ENCODE data around the gene SPTSSA. TPM values are rescaled to one million over a fixed set of nuclear protein-coding genes. Genes with fewer than 3 reads are reported as not detected.

The SPTSSA gene
- total RNA-seq, 1 donor from 2014 or later, result 22.1 TPM

DNA sequence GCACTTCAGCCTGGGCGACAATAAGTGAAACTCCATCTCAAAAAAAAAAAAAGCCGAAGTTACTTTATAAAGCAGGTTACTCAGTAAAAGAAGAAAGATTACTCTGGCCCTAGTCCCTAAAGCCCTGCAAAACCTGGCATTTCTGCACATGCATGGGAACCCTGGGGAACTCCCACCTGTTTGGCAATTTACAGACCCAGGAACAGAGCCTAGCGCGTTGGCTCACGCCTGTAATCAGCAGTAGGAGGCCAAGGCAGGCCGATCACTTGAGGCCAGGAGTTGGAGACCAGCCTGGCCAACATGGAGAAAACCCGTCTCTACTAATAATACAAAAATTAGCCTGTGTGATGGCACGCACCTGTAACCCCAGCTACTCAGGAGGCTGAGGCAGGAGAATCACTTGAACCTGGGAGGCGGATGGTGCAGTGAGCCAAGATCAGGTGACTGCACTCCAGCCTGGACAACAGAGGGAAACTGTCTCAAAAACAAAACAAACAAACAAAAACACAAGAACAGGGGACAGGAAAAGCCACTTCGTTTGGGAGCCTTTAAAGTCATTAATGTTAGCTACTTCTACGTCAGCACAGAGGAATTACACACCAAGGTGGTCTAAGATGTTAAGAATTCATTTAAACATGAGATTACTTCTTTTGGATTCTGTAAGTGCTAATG is 34.1 kb upstream of the SPTSSA start:
- Mint-ChIP-seq H3K27me3 (ENCODE audit: unreplicated experiment) (peaks cover 3% of the 10 kb centered on the region), H3K4me1 (ENCODE audit: unreplicated experiment) (peaks cover 14% of the 10 kb centered on the region), H3K9me3 (ENCODE audit: unreplicated experiment) (no peaks in the 10 kb centered on the region), H3K4me3 (ENCODE audit: unreplicated experiment) (no peak overlapping the region), H3K27ac (ENCODE audit: unreplicated experiment) (no peak overlapping the region), H3K36me3 (ENCODE audit: low read depth, unreplicated experiment) (no peaks in the 10 kb centered on the region)
- TF ChIP-seq, protein P1, sequence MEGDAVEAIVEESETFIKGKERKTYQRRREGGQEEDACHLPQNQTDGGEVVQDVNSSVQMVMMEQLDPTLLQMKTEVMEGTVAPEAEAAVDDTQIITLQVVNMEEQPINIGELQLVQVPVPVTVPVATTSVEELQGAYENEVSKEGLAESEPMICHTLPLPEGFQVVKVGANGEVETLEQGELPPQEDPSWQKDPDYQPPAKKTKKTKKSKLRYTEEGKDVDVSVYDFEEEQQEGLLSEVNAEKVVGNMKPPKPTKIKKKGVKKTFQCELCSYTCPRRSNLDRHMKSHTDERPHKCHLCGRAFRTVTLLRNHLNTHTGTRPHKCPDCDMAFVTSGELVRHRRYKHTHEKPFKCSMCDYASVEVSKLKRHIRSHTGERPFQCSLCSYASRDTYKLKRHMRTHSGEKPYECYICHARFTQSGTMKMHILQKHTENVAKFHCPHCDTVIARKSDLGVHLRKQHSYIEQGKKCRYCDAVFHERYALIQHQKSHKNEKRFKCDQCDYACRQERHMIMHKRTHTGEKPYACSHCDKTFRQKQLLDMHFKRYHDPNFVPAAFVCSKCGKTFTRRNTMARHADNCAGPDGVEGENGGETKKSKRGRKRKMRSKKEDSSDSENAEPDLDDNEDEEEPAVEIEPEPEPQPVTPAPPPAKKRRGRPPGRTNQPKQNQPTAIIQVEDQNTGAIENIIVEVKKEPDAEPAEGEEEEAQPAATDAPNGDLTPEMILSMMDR (IDR thresholded peaks at IDR 0.05; ENCODE audit: unreplicated experiment), result no peak
- DNase-seq (ENCODE audit: low spot score), result no peak

DNA sequence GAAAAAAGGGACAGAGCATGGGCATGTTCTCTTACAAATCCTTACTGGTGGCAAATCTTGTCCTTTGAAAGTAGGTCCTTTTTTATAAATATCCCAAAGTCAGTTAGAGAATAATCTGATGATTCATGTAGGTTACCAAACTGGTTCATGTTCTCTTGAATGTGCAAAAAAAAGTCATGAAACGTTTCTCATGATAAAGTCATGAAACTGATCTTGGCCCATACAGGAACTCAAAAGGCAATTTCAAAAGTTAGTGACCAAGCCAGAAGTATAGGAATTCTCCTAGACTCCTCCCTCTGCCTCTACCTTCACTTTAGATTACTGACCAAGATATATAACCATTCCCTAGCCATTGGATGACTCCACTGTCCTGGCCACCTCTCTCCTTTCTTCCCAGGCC is 27.3 kb upstream of the SPTSSA start:
- H3K4me3 Mint-ChIP-seq (ENCODE audit: unreplicated experiment), result no peak overlapping the region
- no peaks in the 10 kb centered on the region for H3K36me3 Mint-ChIP-seq (ENCODE audit: low read depth, unreplicated experiment)
- TF ChIP-seq, protein P1 (IDR thresholded peaks at IDR 0.05; ENCODE audit: unreplicated experiment), result no peak
- DNase-seq (ENCODE audit: low spot score), result no peak
- H3K27me3 Mint-ChIP-seq (ENCODE audit: unreplicated experiment), result peaks cover 9% of the 10 kb centered on the region
- no peaks in the 10 kb centered on the region for H3K4me1 Mint-ChIP-seq (ENCODE audit: unreplicated experiment)
- H3K9me3 Mint-ChIP-seq (ENCODE audit: unreplicated experiment), result no peaks in the 10 kb centered on the region
- no peak overlapping the region for H3K27ac Mint-ChIP-seq (ENCODE audit: unreplicated experiment)

DNA sequence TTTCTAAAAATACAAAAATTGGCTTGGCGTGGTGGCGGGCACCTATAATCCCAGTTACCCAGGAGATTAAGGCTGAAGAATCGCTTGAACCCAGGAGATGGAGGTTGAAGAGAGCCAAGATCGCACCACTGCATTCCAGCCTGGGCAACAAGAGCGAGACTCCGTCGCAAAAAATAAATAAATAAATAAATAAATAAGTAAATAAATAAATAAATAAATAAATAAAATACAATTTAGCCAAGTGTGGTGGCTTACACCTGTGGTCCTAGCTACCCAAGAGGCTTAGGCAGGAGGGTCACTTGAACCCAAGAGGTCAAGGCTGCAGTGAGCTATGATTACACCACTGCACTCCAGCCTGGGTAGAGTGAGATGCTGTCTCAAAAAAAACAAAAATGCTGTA is 26.5 kb upstream of the SPTSSA start:
- Mint-ChIP-seq H3K9me3 (ENCODE audit: unreplicated experiment) (no peaks in the 10 kb centered on the region), H3K27ac (ENCODE audit: unreplicated experiment) (no peak overlapping the region), H3K4me1 (ENCODE audit: unreplicated experiment) (no peaks in the 10 kb centered on the region), H3K27me3 (ENCODE audit: unreplicated experiment) (peaks cover 9% of the 10 kb centered on the region), H3K36me3 (ENCODE audit: low read depth, unreplicated experiment) (no peaks in the 10 kb centered on the region), H3K4me3 (ENCODE audit: unreplicated experiment) (no peak overlapping the region)
- TF ChIP-seq, protein P1 (IDR thresholded peaks at IDR 0.05; ENCODE audit: unreplicated experiment), result no peak
- no peak for DNase-seq (ENCODE audit: low spot score)

DNA sequence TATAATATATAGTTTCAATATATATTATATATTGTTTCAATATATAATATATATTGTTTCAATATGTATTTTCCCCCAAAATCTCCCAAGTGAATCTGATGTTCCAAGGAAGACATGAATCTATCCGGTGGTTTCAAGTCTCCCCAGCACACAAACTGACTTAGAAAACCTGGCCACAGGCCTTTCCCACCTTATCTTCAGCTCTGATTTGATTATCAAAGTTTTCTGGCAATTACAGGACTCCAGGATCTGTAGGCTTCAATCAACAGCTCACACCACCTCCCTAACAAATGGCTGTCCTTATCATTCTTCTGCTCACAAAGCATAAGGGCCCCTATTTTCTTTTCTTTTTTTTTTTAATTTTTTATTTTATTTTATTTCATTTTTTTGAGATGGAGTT is 22.7 kb upstream of the SPTSSA start:
- Mint-ChIP-seq H3K27me3 (ENCODE audit: unreplicated experiment) (peaks cover 6% of the 10 kb centered on the region), H3K36me3 (ENCODE audit: low read depth, unreplicated experiment) (no peaks in the 10 kb centered on the region), H3K9me3 (ENCODE audit: unreplicated experiment) (no peaks in the 10 kb centered on the region), H3K4me3 (ENCODE audit: unreplicated experiment) (no peak overlapping the region), H3K4me1 (ENCODE audit: unreplicated experiment) (no peaks in the 10 kb centered on the region), H3K27ac (ENCODE audit: unreplicated experiment) (no peak overlapping the region)
- no peak for DNase-seq (ENCODE audit: low spot score)
- TF ChIP-seq, protein P1 (IDR thresholded peaks at IDR 0.05; ENCODE audit: unreplicated experiment), result no peak

DNA sequence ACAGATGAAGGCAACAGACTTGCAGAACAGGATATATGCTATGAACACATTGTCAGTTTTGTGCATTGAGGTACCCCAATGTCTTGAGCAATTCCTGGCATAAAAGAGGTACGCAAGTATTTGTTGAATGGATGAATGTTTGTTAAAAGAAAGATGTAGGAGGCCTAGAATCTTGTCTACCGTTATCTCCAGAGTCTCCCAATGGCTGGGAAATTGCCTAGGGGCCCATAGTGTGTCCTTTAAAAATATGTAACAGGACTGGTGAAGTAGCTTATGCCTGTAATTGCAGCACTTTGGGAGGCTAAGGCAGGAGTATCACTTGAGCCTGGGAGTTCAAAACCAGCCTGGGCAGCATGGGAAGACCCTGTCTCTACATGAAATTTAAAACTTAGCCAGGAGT is 20.4 kb upstream of the SPTSSA start:
- Mint-ChIP-seq H3K4me3 (ENCODE audit: unreplicated experiment) (no peak overlapping the region), H3K9me3 (ENCODE audit: unreplicated experiment) (no peaks in the 10 kb centered on the region), H3K27ac (ENCODE audit: unreplicated experiment) (no peak overlapping the region), H3K27me3 (ENCODE audit: unreplicated experiment) (peaks cover 4% of the 10 kb centered on the region), H3K36me3 (ENCODE audit: low read depth, unreplicated experiment) (no peaks in the 10 kb centered on the region), H3K4me1 (ENCODE audit: unreplicated experiment) (no peaks in the 10 kb centered on the region)
- DNase-seq (ENCODE audit: low spot score), result no peak
- TF ChIP-seq, protein P1 (IDR thresholded peaks at IDR 0.05; ENCODE audit: unreplicated experiment), result no peak
